TTC549 (cell line): ENCODE data around the gene DSG3.

Experiments used
- FAIRE-seq: peaks from 2 replicates; lab custom pipeline; 2012; peaks lifted over from hg19 to GRCh38; lab: Jason Lieb, UNC

Gene DSG3

GRCh38 chr18:31447530-31448191 lies at the start of gene DSG3:
TSS of gene DSG3 (plus strand) at chr18:31447741. CDS start at chr18:31447878, 137 bp downstream.
- no peak for FAIRE-seq

- FAIRE-seq, result no peak
Measured at GRCh38 chr18:31398191-31398590, 49.4 kb upstream of the DSG3 start.

GRCh38 chr18:31399306-31400032 lies 48.1 kb upstream of the DSG3 start:
- no peak for FAIRE-seq

- FAIRE-seq, result no peak
Measured at GRCh38 chr18:31401156-31402025, 46.1 kb upstream of the DSG3 start.

GRCh38 chr18:31402026-31402373 lies 45.5 kb upstream of the DSG3 start:
- no peak for FAIRE-seq

GRCh38 chr18:31403409-31403808 lies 44.1 kb upstream of the DSG3 start:
- no peak for FAIRE-seq

- no peak for FAIRE-seq
Measured at GRCh38 chr18:31407649-31408048, 39.9 kb upstream of the DSG3 start.

GRCh38 chr18:31409276-31409675 lies 38.3 kb upstream of the DSG3 start:
- no peak for FAIRE-seq

GRCh38 chr18:31410716-31411483 lies 36.6 kb upstream of the DSG3 start:
- FAIRE-seq, result no peak

GRCh38 chr18:31413137-31413536 lies 34.4 kb upstream of the DSG3 start:
- FAIRE-seq, result no peak

GRCh38 chr18:31417850-31418249 lies 29.7 kb upstream of the DSG3 start:
- no peak for FAIRE-seq

- no peak for FAIRE-seq
Measured at GRCh38 chr18:31419457-31419932, 28.0 kb upstream of the DSG3 start.

- FAIRE-seq, result no peak
Measured at GRCh38 chr18:31420032-31420431, 27.5 kb upstream of the DSG3 start.

- no peak for FAIRE-seq
Measured at GRCh38 chr18:31420524-31420923, 27.0 kb upstream of the DSG3 start.

- FAIRE-seq, result no peak
Measured at GRCh38 chr18:31424383-31424988, 23.1 kb upstream of the DSG3 start.

- no peak for FAIRE-seq
Measured at GRCh38 chr18:31426021-31426420, 21.5 kb upstream of the DSG3 start.

- FAIRE-seq, result no peak
Measured at GRCh38 chr18:31426871-31427406, 20.6 kb upstream of the DSG3 start.

- FAIRE-seq, result no peak
Measured at GRCh38 chr18:31428211-31428610, 19.3 kb upstream of the DSG3 start.

- no peak for FAIRE-seq
Measured at GRCh38 chr18:31429623-31430022, 17.9 kb upstream of the DSG3 start.

- no peak for FAIRE-seq
Measured at GRCh38 chr18:31430072-31430471, 17.5 kb upstream of the DSG3 start.

- FAIRE-seq, result no peak
Measured at GRCh38 chr18:31430554-31430953, 17.0 kb upstream of the DSG3 start.
